Neural progenitor cell (in vitro differentiated cells): ENCODE results near the gene RASGRP1. TPM values are rescaled to one million over a fixed set of nuclear protein-coding genes. Genes with fewer than 3 reads are reported as not detected.
A peak's percentile ranks its signal among the peaks of the same experiment; 100 is the strongest.

Experiments used
- DNase-seq: peaks from one replicate; pipeline ENCODE4 v3.0.0-alpha.2; 2016; ENCODE audit warnings: low spot score
- H2AFZ ChIP-seq: fragments of 200-600 bp; sonication (generic); replicated peaks from 2 replicates; pipeline ENCODE4 v1.6.1; 2016; ENCODE audit warnings: antibody characterized with exemption
- H3F3A ChIP-seq: fragments of 200-600 bp; sonication (generic); 2 replicates; pipeline ENCODE4 v1.6.1; 2016; ENCODE audit warnings: antibody characterized with exemption, low read depth
- H3K27ac ChIP-seq: fragments of 200-600 bp; sonication (generic); 2 replicates; pipeline ENCODE4 v1.5.1; 2016; ENCODE audit warnings: mild to moderate bottlenecking
- H3K27me3 ChIP-seq: fragments of 200-600 bp; sonication (generic); 2 replicates; pipeline ENCODE4 v1.6.1; 2016; ENCODE audit warnings: mild to moderate bottlenecking, moderate library complexity
- H3K36me3 ChIP-seq: fragments of 200-600 bp; sonication (generic); 2 replicates; pipeline ENCODE4 v1.5.1; 2016
- H3K4me1 ChIP-seq: fragments of 200-600 bp; sonication (generic); 2 replicates; pipeline ENCODE4 v1.6.1; 2016; ENCODE audit warnings: mixed run types
- H3K4me2 ChIP-seq: fragments of 200-600 bp; sonication (generic); 2 replicates; pipeline ENCODE4 v1.6.1; 2016
- H3K4me3 ChIP-seq: fragments of 200-600 bp; sonication (generic); 2 replicates; pipeline ENCODE4 v1.5.1; 2016
- H3K79me2 ChIP-seq: fragments of 200-600 bp; sonication (generic); 2 replicates; pipeline ENCODE4 v1.6.1; 2016; ENCODE audit warnings: low read depth
- H3K9ac ChIP-seq: fragments of 200-600 bp; sonication (generic); 2 replicates; pipeline ENCODE4 v1.6.1; 2016
- H3K9me3 ChIP-seq: fragments of 200-600 bp; sonication (generic); 2 replicates; pipeline ENCODE4 v1.5.1; 2016; ENCODE audit warnings: low read depth
- H4K20me1 ChIP-seq: fragments of 200-600 bp; sonication (generic); 2 replicates; pipeline ENCODE4 v1.6.1; 2016; ENCODE audit warnings: low read depth
- H3K27ac Mint-ChIP-seq: 3 replicates; pipeline ENCODE4 v1.8.0; 2021; ENCODE audit warnings: mixed read lengths
- H3K27me3 Mint-ChIP-seq: 2 replicates; pipeline ENCODE4 v1.8.0; 2022; ENCODE audit warnings: low read depth, mild to moderate bottlenecking, inconsistent platforms, moderate library complexity, mixed read lengths; ENCODE audit not compliant: insufficient read depth
- H3K36me3 Mint-ChIP-seq: 3 replicates; pipeline ENCODE4 v1.8.0; 2021; ENCODE audit warnings: mixed read lengths
- H3K4me1 Mint-ChIP-seq: 3 replicates; pipeline ENCODE4 v1.8.0; 2021; ENCODE audit warnings: mixed read lengths
- H3K4me3 Mint-ChIP-seq: 3 replicates; pipeline ENCODE4 v1.8.0; 2021; ENCODE audit warnings: mild to moderate bottlenecking, moderate library complexity, mixed read lengths
- H3K9me3 Mint-ChIP-seq: 3 replicates; pipeline ENCODE4 v1.8.0; 2020; ENCODE audit warnings: mixed read lengths
- EZH2 ChIP-seq: fragments of 200-600 bp; sonication (generic); IDR thresholded peaks from 2 replicates; pipeline ENCODE4 v1.6.1; 2017; ENCODE audit warnings: antibody characterized with exemption, mild to moderate bottlenecking, moderate library complexity
- EZH2phosphoT487 ChIP-seq: fragments of 200-600 bp; sonication (generic); IDR thresholded peaks from 2 replicates; pipeline ENCODE4 v1.6.1; 2017; ENCODE audit warnings: antibody characterized with exemption
- total RNA-seq: library from RNA; depleted of rRNA; stranded (reverse); fragments of >200 nt; gene quantifications from 2 replicates; pipeline ENCODE4 v1.2.3, GENCODE V29; 2015; ENCODE audit warnings: low replicate concordance
- TF ChIP-seq, protein P1 (sequence below): fragments of 200-600 bp; sonication (generic); IDR thresholded peaks from 2 replicates; pipeline ENCODE4 v1.5.1; 2017; ENCODE audit warnings: antibody characterized with exemption, mild to moderate bottlenecking

Gene RASGRP1
- total RNA-seq, 1 donor from 2014 or later, result 2.5 TPM

DNA sequence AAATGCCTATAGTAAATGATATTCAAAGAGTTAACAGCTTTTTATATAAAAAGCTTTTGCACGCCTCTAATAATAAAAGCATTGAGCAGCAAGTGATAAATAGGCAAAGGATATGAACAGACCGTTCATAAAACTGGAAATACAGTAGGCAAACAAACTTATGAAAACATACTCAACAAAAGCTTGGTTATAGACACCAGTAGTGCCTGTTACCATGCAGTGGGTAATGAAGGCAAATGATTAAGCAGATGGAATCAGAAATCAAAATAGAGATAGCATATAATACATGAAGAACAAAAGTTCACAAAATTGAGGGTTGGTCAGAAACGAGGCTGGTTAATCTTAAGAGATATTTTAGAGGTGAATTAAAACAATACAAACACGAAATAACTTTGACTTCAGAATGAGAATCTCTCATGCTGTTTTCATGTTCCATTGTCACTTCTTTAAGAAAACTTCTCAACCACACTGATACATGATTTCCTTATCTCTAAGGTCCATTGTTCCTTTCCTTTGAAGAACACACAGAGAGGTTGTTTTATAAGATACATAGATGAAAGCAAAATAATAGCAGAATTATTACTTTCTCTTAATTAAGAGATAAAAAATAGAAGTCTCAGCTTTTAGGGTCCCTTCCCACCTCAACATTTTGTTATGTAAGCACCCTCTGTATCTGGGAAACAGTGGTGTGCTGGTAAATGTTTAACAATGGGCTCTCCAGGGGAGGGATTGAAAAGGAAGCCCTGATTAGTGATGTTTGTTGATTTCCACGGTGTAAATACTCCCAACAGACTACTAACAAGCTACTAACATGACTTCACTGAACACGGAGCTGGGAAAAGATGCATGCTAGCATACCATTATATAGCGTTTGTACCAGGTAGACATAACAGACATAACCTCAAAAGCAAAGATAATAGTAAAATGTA, 12.6 kb downstream of the RASGRP1 start:
- Mint-ChIP-seq H3K4me3 (no peak overlapping the region), H3K4me1 (no peaks in the 10 kb centered on the region), H3K27ac (no peak overlapping the region), H3K27me3 (no peaks in the 10 kb centered on the region), H3K9me3 (no peaks in the 10 kb centered on the region), H3K36me3 (no peaks in the 10 kb centered on the region)
- no peak overlapping the region for H3K4me3 ChIP-seq
- H4K20me1 ChIP-seq, result no peaks in the 10 kb centered on the region
- no peaks in the 10 kb centered on the region for H3K79me2 ChIP-seq
- H3K9ac ChIP-seq, result no peak overlapping the region
- no peaks in the 10 kb centered on the region for H3K36me3 ChIP-seq
- H3F3A ChIP-seq, result no peaks in the 10 kb centered on the region
- peaks cover 8% of the 10 kb centered on the region for H3K4me1 ChIP-seq
- DNase-seq, result no peak
- TF ChIP-seq, protein P1, sequence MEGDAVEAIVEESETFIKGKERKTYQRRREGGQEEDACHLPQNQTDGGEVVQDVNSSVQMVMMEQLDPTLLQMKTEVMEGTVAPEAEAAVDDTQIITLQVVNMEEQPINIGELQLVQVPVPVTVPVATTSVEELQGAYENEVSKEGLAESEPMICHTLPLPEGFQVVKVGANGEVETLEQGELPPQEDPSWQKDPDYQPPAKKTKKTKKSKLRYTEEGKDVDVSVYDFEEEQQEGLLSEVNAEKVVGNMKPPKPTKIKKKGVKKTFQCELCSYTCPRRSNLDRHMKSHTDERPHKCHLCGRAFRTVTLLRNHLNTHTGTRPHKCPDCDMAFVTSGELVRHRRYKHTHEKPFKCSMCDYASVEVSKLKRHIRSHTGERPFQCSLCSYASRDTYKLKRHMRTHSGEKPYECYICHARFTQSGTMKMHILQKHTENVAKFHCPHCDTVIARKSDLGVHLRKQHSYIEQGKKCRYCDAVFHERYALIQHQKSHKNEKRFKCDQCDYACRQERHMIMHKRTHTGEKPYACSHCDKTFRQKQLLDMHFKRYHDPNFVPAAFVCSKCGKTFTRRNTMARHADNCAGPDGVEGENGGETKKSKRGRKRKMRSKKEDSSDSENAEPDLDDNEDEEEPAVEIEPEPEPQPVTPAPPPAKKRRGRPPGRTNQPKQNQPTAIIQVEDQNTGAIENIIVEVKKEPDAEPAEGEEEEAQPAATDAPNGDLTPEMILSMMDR, result no peak
- TF ChIP-seq EZH2, result no peak
- TF ChIP-seq EZH2phosphoT487, result no peak
- H3K4me2 ChIP-seq, result peak overlapping the region; percentile 12
- peak overlapping the region; percentile 29 for H2AFZ ChIP-seq
- H3K27me3 ChIP-seq, result no peaks in the 10 kb centered on the region
- H3K27ac ChIP-seq, result no peak overlapping the region
- no peaks in the 10 kb centered on the region for H3K9me3 ChIP-seq

GRCh38 chr15:38549222-38549621, 15.4 kb downstream of the RASGRP1 start:
- Histone ChIP-seq H3K4me3 (no peak overlapping the region), H3K36me3 (no peaks in the 10 kb centered on the region), H3K79me2 (no peaks in the 10 kb centered on the region), H3K4me2 (no peak overlapping the region), H3K27me3 (no peaks in the 10 kb centered on the region), H2AFZ (no peak overlapping the region), H4K20me1 (no peaks in the 10 kb centered on the region), H3K9ac (no peak overlapping the region), H3K9me3 (no peaks in the 10 kb centered on the region), H3K4me1 (peaks cover 8% of the 10 kb centered on the region), H3K27ac (no peak overlapping the region), H3F3A (no peaks in the 10 kb centered on the region)
- no peaks in the 10 kb centered on the region for H3K36me3 Mint-ChIP-seq
- H3K27ac Mint-ChIP-seq, result no peak overlapping the region
- TF ChIP-seq EZH2phosphoT487, result no peak
- TF ChIP-seq, protein P1, result no peak
- no peak for TF ChIP-seq EZH2
- H3K27me3 Mint-ChIP-seq, result no peaks in the 10 kb centered on the region
- H3K9me3 Mint-ChIP-seq, result no peaks in the 10 kb centered on the region
- H3K4me1 Mint-ChIP-seq, result no peaks in the 10 kb centered on the region
- DNase-seq, result no peak
- no peak overlapping the region for H3K4me3 Mint-ChIP-seq

GRCh38 chr15:38547255-38547997, 17.2 kb downstream of the RASGRP1 start:
- H3K36me3 Mint-ChIP-seq, result no peaks in the 10 kb centered on the region
- no peak overlapping the region for H3K27ac Mint-ChIP-seq
- H3K27me3 Mint-ChIP-seq, result no peaks in the 10 kb centered on the region
- Histone ChIP-seq H3K79me2 (no peaks in the 10 kb centered on the region), H3K27ac (no peak overlapping the region), H3K4me1 (peaks cover 7% of the 10 kb centered on the region), H2AFZ (no peak overlapping the region), H3K36me3 (no peaks in the 10 kb centered on the region), H3K9me3 (no peaks in the 10 kb centered on the region), H3F3A (no peaks in the 10 kb centered on the region), H3K27me3 (no peaks in the 10 kb centered on the region), H3K4me3 (no peak overlapping the region), H3K4me2 (no peak overlapping the region), H3K9ac (no peak overlapping the region), H4K20me1 (no peaks in the 10 kb centered on the region)
- TF ChIP-seq EZH2, result no peak
- no peak for DNase-seq
- no peaks in the 10 kb centered on the region for H3K9me3 Mint-ChIP-seq
- no peaks in the 10 kb centered on the region for H3K4me1 Mint-ChIP-seq
- H3K4me3 Mint-ChIP-seq, result no peak overlapping the region
